ENCODE results near the gene PKP4. TPM values are rescaled to one million over a fixed set of nuclear protein-coding genes. Genes with fewer than 3 reads are reported as not detected.

Gene PKP4
- total and polyA plus RNA-seq, 7 donors, result 14.4 to 41.3 (median 27.5) TPM

- Histone ChIP-seq H3K36me3 (peaks cover 0 to 32% (median 5%) of the 10 kb centered on the region in 4 donors), H3K4me3 (no peak overlapping the region), H3K9me3 (no peaks in the 10 kb centered on the region), H3K27me3 (no peaks in the 10 kb centered on the region), H3K4me1 (no peaks in the 10 kb centered on the region), H3K27ac (no peak overlapping the region)
- DNase-seq, result no peak
- whole genome bisulfite sequencing, 2 donors, result 63 to 66% methylated on average over 5 of the region's 5 CpGs
- no peak for TF ChIP-seq POLR2AphosphoS5 (IDR thresholded peaks at IDR 0.05)
- TF ChIP-seq POLR2A (IDR thresholded peaks at IDR 0.05), result no peak
- TF ChIP-seq EP300 (IDR thresholded peaks at IDR 0.05), result no peak
- TF ChIP-seq CTCF (IDR thresholded peaks at IDR 0.05), result no peak
- intact Hi-C loops (cut with DNase I), result no loop called here
Observed at GRCh38 chr2:158665536-158666302, 209.0 kb downstream of the PKP4 start.

GRCh38 chr2:158666969-158667368 is 210.2 kb downstream of the PKP4 start:
- H3K36me3 ChIP-seq, result peaks cover 0 to 22% (median 5%) of the 10 kb centered on the region in 4 donors
- TF ChIP-seq POLR2A (IDR thresholded peaks at IDR 0.05) (no peak), CTCF (IDR thresholded peaks at IDR 0.05) (no peak), POLR2AphosphoS5 (IDR thresholded peaks at IDR 0.05) (no peak), EP300 (IDR thresholded peaks at IDR 0.05) (no peak)
- 96% methylated on average over 8 of the region's 8 CpGs for WGBS, 2 donors
- H3K27ac ChIP-seq, result peak overlapping the region in 1 of 4 donors; percentile 27
- no peaks in the 10 kb centered on the region for H3K9me3 ChIP-seq
- no peaks in the 10 kb centered on the region for H3K27me3 ChIP-seq
- intact Hi-C loops (cut with DNase I), result no loop called here
- H3K4me1 ChIP-seq, result no peaks in the 10 kb centered on the region
- no peak for DNase-seq
- H3K4me3 ChIP-seq, result no peak overlapping the region

- TF ChIP-seq CTCF (IDR thresholded peaks at IDR 0.05) (no peak), EP300 (IDR thresholded peaks at IDR 0.05) (no peak), POLR2A (IDR thresholded peaks at IDR 0.05) (no peak), POLR2AphosphoS5 (IDR thresholded peaks at IDR 0.05) (peak in 1 of 4 donors; percentile 16)
- DNase-seq, result no peak
- WGBS, 2 donors, result 83 to 87% methylated on average over 4 of the region's 4 CpGs
- Histone ChIP-seq H3K9me3 (no peaks in the 10 kb centered on the region), H3K27ac (peak overlapping the region in 1 of 4 donors; percentile 27), H3K27me3 (no peaks in the 10 kb centered on the region), H3K4me3 (no peak overlapping the region), H3K4me1 (no peaks in the 10 kb centered on the region), H3K36me3 (peaks cover 0 to 16% (median 5%) of the 10 kb centered on the region in 4 donors)
- intact Hi-C loops (cut with DNase I), result no loop called here
Observed at GRCh38 chr2:158667586-158667985, 210.8 kb downstream of the PKP4 start.

GRCh38 chr2:158668001-158668765 is 211.4 kb downstream of the PKP4 start:
- intact Hi-C loops (cut with DNase I), result no loop called here
- H3K36me3 ChIP-seq, result peaks cover 0 to 13% (median 4%) of the 10 kb centered on the region in 4 donors
- TF ChIP-seq EP300 (IDR thresholded peaks at IDR 0.05), result no peak
- no peak for TF ChIP-seq CTCF (IDR thresholded peaks at IDR 0.05)
- TF ChIP-seq POLR2AphosphoS5 (IDR thresholded peaks at IDR 0.05), result no peak
- no peak for TF ChIP-seq POLR2A (IDR thresholded peaks at IDR 0.05)
- no peak overlapping the region for H3K4me3 ChIP-seq
- WGBS, 2 donors, result 88 to 93% methylated on average over 5 of the region's 5 CpGs
- H3K27ac ChIP-seq, result peak overlapping the region in 1 of 4 donors; percentile 27
- DNase-seq, result no peak
- H3K9me3 ChIP-seq, result no peaks in the 10 kb centered on the region
- no peaks in the 10 kb centered on the region for H3K27me3 ChIP-seq
- H3K4me1 ChIP-seq, result no peaks in the 10 kb centered on the region
